GM12873 (cell line): ENCODE results near the gene PDGFRB.

Experiments used
- CTCF ChIP-seq: IDR thresholded peaks from 2 replicates; pipeline ENCODE4 v1.5.1; 2012; ENCODE audit warnings: low read depth, mild to moderate bottlenecking, moderate library complexity, low read length, control low read depth; ENCODE audit not compliant: insufficient read depth; ENCODE audit errors: missing control alignments

Gene PDGFRB

GRCh38 chr5:150181027-150181426 is 25.4 kb upstream of the PDGFRB start:
- TF ChIP-seq CTCF, result no peak

DNA sequence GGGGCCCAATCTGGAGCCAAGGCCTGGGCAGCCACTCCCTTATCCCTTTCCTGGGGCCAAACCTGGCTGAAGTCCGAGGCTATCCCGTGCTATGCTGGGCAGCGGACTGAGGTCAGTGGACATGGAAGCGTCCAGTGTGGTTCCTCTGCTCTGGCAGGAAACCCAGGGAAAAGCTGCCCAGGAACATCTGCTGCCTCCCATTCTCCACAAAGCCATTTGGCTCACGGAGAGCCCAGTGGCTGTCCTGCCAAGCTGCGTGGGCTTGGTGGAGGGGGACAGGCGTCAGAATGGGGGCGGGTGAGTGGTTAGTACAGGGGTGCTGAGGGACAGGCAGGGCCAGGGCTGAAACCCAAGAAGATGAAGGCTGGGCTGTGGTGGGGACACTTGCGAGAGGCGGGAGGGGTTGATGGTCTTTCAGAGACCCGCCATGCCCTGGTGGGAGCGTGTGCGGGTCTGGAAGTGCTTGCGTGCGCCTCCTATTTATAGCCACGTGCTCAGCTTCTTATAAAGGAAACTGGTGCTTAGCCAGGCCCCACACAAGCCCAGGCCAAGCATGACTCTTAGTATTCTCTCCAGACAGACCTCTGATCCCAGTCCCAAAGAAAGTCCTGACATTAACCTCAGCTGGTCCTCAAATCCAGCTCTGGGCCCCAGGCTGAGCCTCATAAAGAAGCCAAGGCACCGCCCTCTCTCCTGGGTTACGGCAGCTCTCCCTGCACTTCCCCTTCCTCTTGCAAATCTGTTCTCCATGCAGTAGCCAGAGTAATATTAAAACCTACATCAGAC is 24.8 kb upstream of the PDGFRB start:
- TF ChIP-seq CTCF, result no peak

DNA sequence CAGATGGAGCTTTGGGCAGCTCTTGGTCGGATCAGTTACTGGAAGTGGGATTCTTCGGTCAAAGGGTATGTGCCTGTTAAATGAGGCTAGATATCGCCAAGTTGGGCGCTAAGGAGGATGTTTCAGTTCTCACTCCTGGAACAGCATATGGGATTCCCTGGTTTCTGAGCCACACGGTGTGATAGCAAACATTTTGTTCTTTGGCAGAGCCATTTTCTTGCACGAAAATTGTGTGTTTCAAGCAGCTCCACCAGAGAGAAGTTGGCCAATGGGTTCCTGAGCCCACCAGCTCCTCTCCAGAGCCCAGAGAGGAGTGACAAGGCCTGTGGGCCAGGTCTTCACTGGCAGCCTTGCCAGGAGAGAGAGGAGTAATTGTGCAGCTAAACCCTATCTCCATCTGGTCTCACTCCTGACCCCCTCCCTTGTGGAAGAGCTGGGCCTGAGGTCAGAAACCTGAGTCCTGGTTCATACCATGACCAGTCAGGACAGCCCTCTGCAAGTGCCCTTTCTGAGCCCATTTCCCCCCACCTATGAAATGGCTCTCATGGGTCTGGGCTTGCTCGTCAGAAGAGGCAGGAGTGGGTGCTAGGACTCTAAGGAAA is 23.5 kb upstream of the PDGFRB start:
- TF ChIP-seq CTCF, result no peak

DNA sequence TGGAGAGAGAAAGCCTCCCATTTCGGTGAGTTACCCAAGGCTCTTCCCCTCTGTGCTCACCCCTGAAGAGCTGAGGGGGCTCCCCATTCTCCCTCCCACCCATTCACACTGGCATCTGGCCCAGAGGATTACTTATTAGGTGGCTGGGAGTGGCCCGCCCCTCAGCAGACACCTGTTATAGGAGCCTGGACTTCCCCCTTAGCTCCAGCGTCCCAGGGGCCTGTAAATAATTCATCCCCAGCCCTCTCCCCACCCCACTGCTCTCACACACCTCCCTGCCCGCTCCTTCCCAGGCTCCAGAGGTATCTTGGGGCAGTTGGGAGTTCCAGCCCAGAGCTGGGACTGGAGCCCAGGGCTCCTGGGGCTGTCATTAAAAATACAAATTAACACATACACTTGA is 22.6 kb upstream of the PDGFRB start:
- no peak for TF ChIP-seq CTCF

DNA sequence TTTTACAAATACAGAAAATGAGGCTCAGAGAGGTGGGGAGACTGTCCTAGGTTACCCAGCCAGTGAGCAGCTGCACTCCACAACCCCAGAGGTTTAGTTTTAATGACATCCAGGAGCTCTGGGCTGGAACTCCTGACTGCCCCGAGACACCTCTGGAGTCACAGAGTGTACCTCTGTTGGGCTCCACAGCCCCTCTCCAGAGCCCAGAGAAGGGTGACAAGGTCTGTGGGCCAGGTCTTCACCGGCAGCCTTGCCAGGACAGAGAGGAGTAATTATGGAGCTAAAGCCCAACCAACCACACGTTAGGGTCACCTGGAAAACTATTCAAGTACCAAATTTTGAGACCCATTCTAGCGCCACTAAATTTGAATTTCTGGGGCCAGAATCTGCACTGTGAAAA is 22.1 kb upstream of the PDGFRB start:
- TF ChIP-seq CTCF, result no peak

GRCh38 chr5:150176745-150177477 is 21.3 kb upstream of the PDGFRB start:
- TF ChIP-seq CTCF, result no peak

DNA sequence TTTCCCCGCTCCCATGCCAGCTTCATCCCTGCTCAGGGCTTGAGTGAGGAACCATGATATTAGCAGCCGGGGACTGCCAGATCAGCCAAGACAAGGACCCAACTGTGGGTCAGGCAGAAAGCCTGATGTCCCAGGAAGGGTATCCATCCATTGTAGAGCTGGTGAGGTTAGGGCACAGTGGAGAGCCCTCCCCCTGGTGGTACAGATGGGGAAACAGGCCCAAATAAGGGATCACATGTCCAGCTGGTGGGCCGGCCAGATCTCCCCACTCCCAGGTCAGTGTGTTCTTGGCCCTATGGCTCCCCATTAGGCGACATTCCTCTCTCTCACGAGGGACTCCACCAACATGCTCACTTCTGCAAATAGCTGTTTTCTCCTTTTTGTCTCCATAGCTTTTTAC is 19.9 kb upstream of the PDGFRB start:
- peak; percentile 63 for TF ChIP-seq CTCF
